ENCODE data around the gene WDR73. TPM values are rescaled to one million over a fixed set of nuclear protein-coding genes. Genes with fewer than 3 reads are reported as not detected.

Gene WDR73
- total and polyA plus RNA-seq, 2 of the 8 experiments (the other 6 are each of a cell fraction or from before 2014, with no cell fraction given), result 22.7 to 23.1 TPM

GRCh38 chr15:84606653-84607120 is 47.4 kb downstream of the WDR73 start:
- Histone ChIP-seq H3K79me2 (ENCODE audit: control insufficient read depth in 1 of 2, insufficient read depth in 2 of 2, low read length in 2 of 2) (peaks cover 29 to 82% of the 10 kb centered on the region in 2 experiments), H4K8ac (ENCODE audit: extremely low read depth, insufficient read depth, low read length) (no peak overlapping the region), H3K23ac (ENCODE audit: insufficient read length) (no peak overlapping the region), H3K9ac (replicated peaks in 1 of 4; ENCODE audit: extremely low read depth in 1 of 4, low read depth in 3 of 4, low read length in 3 of 4) (no peak overlapping the region), H3K4me1 (replicated peaks in 1 of 4; ENCODE audit: control insufficient read depth in 3 of 4, insufficient read depth in 4 of 4, low read length in 3 of 4) (peaks cover 9 to 28% (median 25%) of the 10 kb centered on the region in 4 experiments), H3K56ac (replicated peaks; ENCODE audit: insufficient read length, low read depth, low read length) (no peak overlapping the region), H2BK20ac (ENCODE audit: low read length) (no peak overlapping the region), H3K27ac (ENCODE audit: low read depth, low read length) (no peak overlapping the region), H4K5ac (ENCODE audit: insufficient read length, low read depth, low read length) (no peak overlapping the region), H2BK15ac (ENCODE audit: low read length) (no peak overlapping the region), H3K36me3 (ENCODE audit: control insufficient read depth in 2 of 4, insufficient read depth in 4 of 4, low read length in 3 of 4) (peaks cover 0 to 25% (median 12%) of the 10 kb centered on the region in 4 experiments; a peak in 5 of 8 replicates), H4K91ac (replicated peaks; ENCODE audit: insufficient read length, low read length) (no peak overlapping the region), H2BK5ac (ENCODE audit: low read depth, low read length) (no peak overlapping the region), H3K9me3 (ENCODE audit: insufficient read depth in 2 of 2, low read depth in 1 of 2, low read length in 1 of 2) (no peaks in the 10 kb centered on the region), H3K23me2 (ENCODE audit: low read depth, low read length) (peaks cover 12% of the 10 kb centered on the region), H2BK120ac (replicated peaks; ENCODE audit: low read depth, low read length) (no peak overlapping the region), H4K20me1 (replicated peaks in 1 of 2; ENCODE audit: control insufficient read depth in 1 of 2, insufficient read depth in 2 of 2, low read length in 2 of 2) (peaks cover 21 to 32% of the 10 kb centered on the region in 2 experiments), H2AK5ac (ENCODE audit: low read depth, low read length) (no peak overlapping the region), H2AFZ (ENCODE audit: low read length) (no peak overlapping the region), H3K18ac (ENCODE audit: extremely low read depth, low read length) (no peak overlapping the region), H2BK12ac (ENCODE audit: low read depth, low read length) (no peak overlapping the region), H3K14ac (ENCODE audit: insufficient read length) (no peak overlapping the region), H3K79me1 (ENCODE audit: low read depth, low read length) (peaks cover 7% of the 10 kb centered on the region), H3K27me3 (replicated peaks in 1 of 4; ENCODE audit: control insufficient read depth in 3 of 4, extremely low read depth in 1 of 4, insufficient read depth in 3 of 4, low read length in 3 of 4) (no peaks in the 10 kb centered on the region; a peak in 2 of 7 replicates), H3K4me2 (ENCODE audit: insufficient read depth in 1 of 2, low read depth in 2 of 2, low read length in 2 of 2) (no peak overlapping the region; a peak in 1 of 4 replicates), H3K4me3 (ENCODE audit: extremely low read depth in 1 of 4, insufficient read depth in 2 of 4, low read depth in 3 of 4, low read length in 4 of 4) (no peak overlapping the region), H3K4ac (replicated peaks; ENCODE audit: insufficient read length, low read depth, low read length) (no peak overlapping the region)
- DNase-seq (ENCODE audit: low read depth in 1 of 2, low spot score in 2 of 2) (no peak), FAIRE-seq (no peak)
- ChIA-PET CTCF (ENCODE audit: partially characterized antibody) (interaction anchor here (0.6 to 2.1 kb wide), 4 partner anchors 8 to 33 kb away, joined by 3 to 6 read pairs (median 4); no protein-coding TSS in a partner anchor), POLR2A (ENCODE audit: partially characterized antibody) (interaction anchor here (1.6 to 11.9 kb wide), 3 partner anchors 11 to 38 kb away, joined by 5 to 176 read pairs (median 134); no protein-coding TSS in a partner anchor)
- 89% methylated on average over 8 of the region's 8 CpGs; no CpG with 5 or more reads in 1 of the 2 experiments for WGBS, 2 experiments (ENCODE audit: extremely low coverage in 1 of 2, insufficient coverage in 1 of 2, insufficient read length in 1 of 2, insufficient replicate concordance in 2 of 2, low coverage in 1 of 2, low lambda C conversion rate in 2 of 2, missing lambda C conversion rate in 1 of 2)
- no peak for TF ChIP-seq SIRT6 (IDR thresholded peaks at IDR 0.05; ENCODE audit: low read length)
- TF ChIP-seq POU5F1 (IDR thresholded peaks at IDR 0.05; ENCODE audit: low read depth, low read length), result no peak
- TF ChIP-seq TCF12 (IDR thresholded peaks at IDR 0.05; ENCODE audit: low read depth, low read length), result no peak
- TF ChIP-seq PHF8 (conservative IDR thresholded peaks at IDR 0.05; ENCODE audit: low read depth, low read length), result no peak
- no peak for TF ChIP-seq MAFK (IDR thresholded peaks at IDR 0.05; ENCODE audit: low read depth, low read length)
- no peak for TF ChIP-seq ASH2L (IDR thresholded peaks at IDR 0.05; ENCODE audit: low read length)
- no peak for TF ChIP-seq CTBP2 (IDR thresholded peaks at IDR 0.05; ENCODE audit: borderline replicate concordance, insufficient read depth, insufficient read length, low read length)
- no peak for TF ChIP-seq SRF (IDR thresholded peaks at IDR 0.05; ENCODE audit: low read depth, low read length)
